Endometrial microvascular endothelial cells (primary cell): Measurements from ENCODE around the gene PIGZ. TPM values are rescaled to one million over a fixed set of nuclear protein-coding genes. Genes with fewer than 3 reads are reported as not detected.

Source experiments
- in situ Hi-C: cut with HindIII; loops from 2 replicates; pipeline ENCODE4 v1.10.0; 2017; ENCODE audit warnings: low sequenced_read_pairs, low pct_unique_long_range_greater_than_20kb; ENCODE audit errors: inconsistent ontology term
- total RNA-seq: library from RNA; depleted of rRNA; stranded (reverse); fragments of >200 nt; gene quantifications from one replicate; pipeline ENCODE4 v1.2.3, GENCODE V29; 2015; ENCODE audit errors: inconsistent ontology term

Gene PIGZ
- total RNA-seq, 1 donor from 2014 or later, result 3.0 TPM

GRCh38 chr3:196987022-196987421, 18.4 kb upstream of the PIGZ start:
- in situ Hi-C loops, result no loop called here

GRCh38 chr3:196985954-196986885, 17.6 kb upstream of the PIGZ start:
- in situ Hi-C loops, result no loop called here

GRCh38 chr3:196985298-196985697, 16.7 kb upstream of the PIGZ start:
- in situ Hi-C loops, result no loop called here

- in situ Hi-C loops, result no loop called here
Measured at GRCh38 chr3:196983186-196983585, 14.6 kb upstream of the PIGZ start.

GRCh38 chr3:196981657-196982056, 13.0 kb upstream of the PIGZ start:
- in situ Hi-C loops, result no loop called here

- in situ Hi-C loops, result no loop called here
Measured at GRCh38 chr3:196979545-196979944, 10.9 kb upstream of the PIGZ start.

- in situ Hi-C loops, result no loop called here
Measured at GRCh38 chr3:196976941-196977340, 8.3 kb upstream of the PIGZ start.

GRCh38 chr3:196975349-196975748, 6.7 kb upstream of the PIGZ start:
- in situ Hi-C loops, result no loop called here

GRCh38 chr3:196974661-196975060, 6.0 kb upstream of the PIGZ start:
- in situ Hi-C loops, result no loop called here

- in situ Hi-C loops, result no loop called here
Measured at GRCh38 chr3:196971094-196971698, 2.6 kb upstream of the PIGZ start.

GRCh38 chr3:196970547-196971093, 2.0 kb upstream of the PIGZ start:
- in situ Hi-C loops, result no loop called here

- in situ Hi-C loops, result no loop called here
Measured at GRCh38 chr3:196969660-196970546, 1.3 kb upstream of the PIGZ start.

GRCh38 chr3:196969134-196969659, 564 bp upstream of the PIGZ start:
- in situ Hi-C loops, result no loop called here

- in situ Hi-C loops, result no loop called here
Measured at GRCh38 chr3:196967412-196968232, 1.0 kb downstream of the PIGZ start.

- in situ Hi-C loops, result no loop called here
Measured at GRCh38 chr3:196966526-196967401, 1.9 kb downstream of the PIGZ start.

- in situ Hi-C loops, result no loop called here
Measured at GRCh38 chr3:196965804-196966173, 2.8 kb downstream of the PIGZ start.

- in situ Hi-C loops, result no loop called here
Measured at GRCh38 chr3:196965112-196965803, 3.4 kb downstream of the PIGZ start.
